Measurements from ENCODE around the gene ZNF527. TPM values are rescaled to one million over a fixed set of nuclear protein-coding genes. Genes with fewer than 3 reads are reported as not detected.
A peak's percentile ranks its signal among the peaks of the same experiment; 100 is the strongest.

Gene ZNF527
- 10 to 100 TPM in 2 of 7 donors, 1 to 10 TPM in 5; 5.6 to 14.9 (median 7.0) TPM for total RNA-seq
- 1 to 10 TPM; 2.4 to 4.0 (median 2.5) TPM for polyA plus RNA-seq
- long read RNA-seq, donor 1, result 0 reads
- long read RNA-seq, donor 2, partial matches to known transcripts, result 0 of 2 reads
- long read RNA-seq, donor 2, other reads (novel, unspliced or antisense), result 0 of 2 reads

DNA sequence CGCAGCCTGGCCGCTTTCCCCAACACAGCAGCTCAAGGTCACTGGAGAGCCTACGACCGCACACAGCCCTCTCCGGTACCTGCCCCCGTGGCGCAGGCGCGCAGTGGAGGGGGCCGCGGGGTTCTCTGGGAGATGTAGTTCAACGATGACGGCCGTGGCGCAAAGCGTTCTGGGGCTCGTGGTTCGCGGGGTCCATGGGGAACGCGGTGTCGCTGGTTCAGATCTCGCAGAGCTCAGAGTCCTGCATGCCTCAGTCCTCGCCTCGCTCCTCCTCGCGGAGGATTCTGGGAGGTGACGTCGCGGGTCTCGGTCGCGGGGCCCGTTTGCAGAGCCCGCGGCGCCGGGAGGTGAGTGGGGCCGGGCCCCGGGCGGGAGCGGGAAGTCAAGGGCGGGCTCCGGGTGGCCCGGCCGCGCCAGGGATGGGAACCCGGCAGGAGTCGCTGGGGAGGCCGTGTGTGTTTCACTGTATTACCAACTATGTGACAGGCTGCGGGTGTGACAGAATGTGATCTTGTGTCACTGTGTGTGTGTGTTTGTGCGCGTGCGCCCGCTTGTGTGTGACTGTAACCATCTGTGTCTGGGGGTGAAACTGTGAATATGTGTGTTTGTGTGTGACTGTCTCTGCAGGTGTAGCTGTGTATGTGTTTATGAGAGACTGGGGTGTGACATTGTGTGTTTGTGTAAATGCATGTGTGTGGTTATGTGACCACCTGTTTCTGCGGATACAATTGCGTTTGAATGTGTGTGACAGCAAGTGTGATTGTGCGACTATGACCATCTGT lies at the start of gene ZNF527:
ZNF527 (plus strand) TSS at position 220 of the 782 bp plus-strand sequence. CDS start 3,100 bp downstream, outside the sequence.
- peak; percentile 98 for DNase-seq
- Histone ChIP-seq H3K27me3 (replicated peaks in 1 of 7) (no peaks in the 10 kb centered on the region), H3K4me3 (peak within 1 kb of the TSS; percentile 40 to 85 (median 60)), H3K4me1 (peaks cover 7 to 22% (median 17%) of the 10 kb centered on the region in 6 donors), H3K27ac (peak within 1 kb of the TSS; percentile 83 to 97 (median 91)), H3K9me3 (peaks cover 0 to 56% (median 40%) of the 10 kb centered on the region in 8 donors), H3K36me3 (peaks cover 0 to 27% (median 24%) of the 10 kb centered on the region in 6 donors)
- WGBS, 5 donors, result 1 to 17% (median 1%) methylated on average over 8 to 58 of the region's 58 CpGs
- intact Hi-C loops (cut with DNase I; ENCODE audit: low total_unique reads), result no loop called here
- peak; percentile 96 to 98 (median 97) for TF ChIP-seq POLR2AphosphoS5 (IDR thresholded peaks at IDR 0.05)
- TF ChIP-seq, protein P1, sequence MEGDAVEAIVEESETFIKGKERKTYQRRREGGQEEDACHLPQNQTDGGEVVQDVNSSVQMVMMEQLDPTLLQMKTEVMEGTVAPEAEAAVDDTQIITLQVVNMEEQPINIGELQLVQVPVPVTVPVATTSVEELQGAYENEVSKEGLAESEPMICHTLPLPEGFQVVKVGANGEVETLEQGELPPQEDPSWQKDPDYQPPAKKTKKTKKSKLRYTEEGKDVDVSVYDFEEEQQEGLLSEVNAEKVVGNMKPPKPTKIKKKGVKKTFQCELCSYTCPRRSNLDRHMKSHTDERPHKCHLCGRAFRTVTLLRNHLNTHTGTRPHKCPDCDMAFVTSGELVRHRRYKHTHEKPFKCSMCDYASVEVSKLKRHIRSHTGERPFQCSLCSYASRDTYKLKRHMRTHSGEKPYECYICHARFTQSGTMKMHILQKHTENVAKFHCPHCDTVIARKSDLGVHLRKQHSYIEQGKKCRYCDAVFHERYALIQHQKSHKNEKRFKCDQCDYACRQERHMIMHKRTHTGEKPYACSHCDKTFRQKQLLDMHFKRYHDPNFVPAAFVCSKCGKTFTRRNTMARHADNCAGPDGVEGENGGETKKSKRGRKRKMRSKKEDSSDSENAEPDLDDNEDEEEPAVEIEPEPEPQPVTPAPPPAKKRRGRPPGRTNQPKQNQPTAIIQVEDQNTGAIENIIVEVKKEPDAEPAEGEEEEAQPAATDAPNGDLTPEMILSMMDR (IDR thresholded peaks at IDR 0.05 in 8 of 11, conservative IDR thresholded peaks at IDR 0.05 in 3 of 11), result peak in 5 of 11 experiments; percentile 24 to 44 (median 31)
- peak in 1 of 3 donors; percentile 56 for TF ChIP-seq POLR2A (IDR thresholded peaks at IDR 0.05)

DNA sequence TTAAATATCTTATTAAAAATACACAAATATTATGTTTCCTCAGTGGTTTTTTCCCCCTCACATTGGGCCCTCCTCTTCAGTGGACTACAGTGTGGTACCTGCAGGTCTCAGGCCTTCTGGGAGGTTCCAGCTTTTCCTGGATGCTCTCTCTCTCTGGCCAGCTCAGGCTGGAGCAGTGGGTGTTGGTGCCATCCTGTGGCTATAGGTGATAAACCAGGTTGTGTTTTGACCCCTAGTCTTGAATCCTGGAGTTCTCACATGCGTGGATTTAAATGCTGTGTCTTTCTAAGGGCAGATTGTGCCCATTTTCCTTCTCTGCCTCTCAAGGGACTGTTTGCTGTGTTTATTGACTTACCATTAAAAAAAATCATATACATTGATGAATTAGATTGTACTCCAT lies 41.2 kb upstream of the ZNF527 start:
- H3K4me3 ChIP-seq, result no peak overlapping the region
- H3K36me3 ChIP-seq, result peaks cover 0 to 61% (median 46%) of the 10 kb centered on the region in 6 donors
- no peak overlapping the region for H3K27ac ChIP-seq
- TF ChIP-seq POLR2AphosphoS5 (IDR thresholded peaks at IDR 0.05), result no peak
- no peak for TF ChIP-seq POLR2A (IDR thresholded peaks at IDR 0.05)
- TF ChIP-seq, protein P1 (IDR thresholded peaks at IDR 0.05 in 8 of 11, conservative IDR thresholded peaks at IDR 0.05 in 3 of 11), result no peak
- WGBS, 5 donors, result 77 to 88% (median 84%) methylated on average over 1 of the region's 1 CpG
- H3K4me1 ChIP-seq, result peaks cover 0 to 14% (median 9%) of the 10 kb centered on the region in 6 donors
- intact Hi-C loops (cut with DNase I; ENCODE audit: low total_unique reads), result no loop called here
- H3K9me3 ChIP-seq, result no peaks in the 10 kb centered on the region
- DNase-seq, result no peak
- no peaks in the 10 kb centered on the region for H3K27me3 ChIP-seq (replicated peaks in 1 of 7)

- H3K27ac ChIP-seq, result no peak overlapping the region
- no peak overlapping the region for H3K4me3 ChIP-seq
- H3K36me3 ChIP-seq, result peaks cover 0 to 41% (median 18%) of the 10 kb centered on the region in 6 donors
- peaks cover 0 to 6% (median 0%) of the 10 kb centered on the region in 8 donors for H3K9me3 ChIP-seq
- no peak for DNase-seq
- peaks cover 0 to 34% (median 26%) of the 10 kb centered on the region in 6 donors for H3K4me1 ChIP-seq
- TF ChIP-seq POLR2AphosphoS5 (IDR thresholded peaks at IDR 0.05) (no peak), POLR2A (IDR thresholded peaks at IDR 0.05) (no peak)
- TF ChIP-seq, protein P1 (IDR thresholded peaks at IDR 0.05 in 8 of 11, conservative IDR thresholded peaks at IDR 0.05 in 3 of 11), result no peak
- H3K27me3 ChIP-seq (replicated peaks in 1 of 7), result no peaks in the 10 kb centered on the region
- intact Hi-C loops (cut with DNase I; ENCODE audit: low total_unique reads), result no loop called here
These were observed 38.1 kb upstream of the ZNF527 start for GRCh38 chr19:37332839-37333238.

- no peak for TF ChIP-seq POLR2AphosphoS5 (IDR thresholded peaks at IDR 0.05)
- no peak for TF ChIP-seq POLR2A (IDR thresholded peaks at IDR 0.05)
- TF ChIP-seq, protein P1 (IDR thresholded peaks at IDR 0.05 in 8 of 11, conservative IDR thresholded peaks at IDR 0.05 in 3 of 11), result no peak
- Histone ChIP-seq H3K4me1 (peaks cover 0 to 34% (median 26%) of the 10 kb centered on the region in 6 donors), H3K27ac (no peak overlapping the region), H3K36me3 (peaks cover 0 to 41% (median 13%) of the 10 kb centered on the region in 6 donors), H3K27me3 (replicated peaks in 1 of 7) (no peaks in the 10 kb centered on the region), H3K4me3 (peak overlapping the region in 1 of 8 donors; percentile 60), H3K9me3 (peaks cover 0 to 6% (median 0%) of the 10 kb centered on the region in 8 donors)
- intact Hi-C loops (cut with DNase I; ENCODE audit: low total_unique reads), result no loop called here
- DNase-seq, result no peak
- WGBS, 5 donors, result 39 to 61% (median 48%) methylated on average over 1 of the region's 1 CpG
These were observed 37.4 kb upstream of the ZNF527 start for GRCh38 chr19:37333457-37333856.

Data from spleen (tissue), 13 donors.